A673 (cell line): ENCODE results near the gene F2R. TPM values are rescaled to one million over a fixed set of nuclear protein-coding genes. Genes with fewer than 3 reads are reported as not detected.

Source experiments
- BruUV-seq: library from RNA; stranded (reverse); fragments of 400-500 nt; replicated peaks from 2 replicates; lab custom pipeline; 2021; lab: Mats Ljungman, UMichigan
- CTCF ChIA-PET: fragments of 300-600 bp; sonication (Branson Sonifier 250); formaldehyde crosslinking; loops from one replicate; lab custom pipeline; 2022; ENCODE audit warnings: antibody characterized with exemption; lab: Charles Lee
- POLR2A ChIA-PET: fragments of 300-600 bp; sonication (Branson Sonifier 250); formaldehyde crosslinking; loops from one replicate; lab custom pipeline; 2022; ENCODE audit warnings: antibody characterized with exemption; ENCODE audit not compliant: low non-redundant PET; lab: Charles Lee
- DNase-seq: peaks from one replicate; pipeline ENCODE4 v3.0.0-alpha.2; 2015; ENCODE audit warnings: low spot score
- H3K27ac ChIP-seq: fragments of 200-600 bp; sonication (generic); 2 replicates; pipeline ENCODE4 v1.5.1; 2016; ENCODE audit warnings: mixed run types, low read depth, mild to moderate bottlenecking, mixed read lengths, antibody characterized with exemption, low read length; ENCODE audit not compliant: poor library complexity, severe bottlenecking
- H3K27me3 ChIP-seq: fragments of 200-600 bp; sonication (generic); replicated peaks from 2 replicates; pipeline ENCODE4 v1.6.1; 2017; ENCODE audit warnings: mixed run types, low read depth, mild to moderate bottlenecking, mixed read lengths, antibody characterized with exemption, low read length; ENCODE audit not compliant: insufficient read depth, poor library complexity
- H3K36me3 ChIP-seq: fragments of 200-600 bp; sonication (generic); 2 replicates; pipeline ENCODE4 v1.6.1; 2016; ENCODE audit warnings: mixed run types, mild to moderate bottlenecking, mixed read lengths, antibody characterized with exemption, low read length; ENCODE audit not compliant: insufficient read depth, poor library complexity, severe bottlenecking
- H3K4me1 ChIP-seq: fragments of 200-600 bp; sonication (generic); 2 replicates; pipeline ENCODE4 v1.6.1; 2017; ENCODE audit warnings: mixed run types, mild to moderate bottlenecking, mixed read lengths, antibody characterized with exemption, low read length; ENCODE audit not compliant: insufficient read depth, poor library complexity, severe bottlenecking
- H3K4me3 ChIP-seq: fragments of 200-600 bp; sonication (generic); 2 replicates; pipeline ENCODE4 v1.5.1; 2016; ENCODE audit warnings: low read depth, mixed run types, mild to moderate bottlenecking, mixed read lengths, low read length; ENCODE audit not compliant: poor library complexity, severe bottlenecking
- H3K9me3 ChIP-seq: fragments of 200-600 bp; sonication (generic); 2 replicates; pipeline ENCODE4 v1.6.1; 2016; ENCODE audit warnings: mixed run types, low read depth, mild to moderate bottlenecking, mixed read lengths, antibody characterized with exemption, low read length; ENCODE audit not compliant: poor library complexity, severe bottlenecking
- EZH2 ChIP-seq: fragments of 200-600 bp; sonication (generic); IDR thresholded peaks from 2 replicates; pipeline ENCODE4 v1.6.1; 2017; ENCODE audit warnings: borderline replicate concordance, low read depth, mild to moderate bottlenecking, mixed read lengths, antibody characterized with exemption, low read length; ENCODE audit not compliant: poor library complexity, severe bottlenecking
- intact Hi-C: fragments of 100-400 bp; cut with micrococcal nuclease; formaldehyde crosslinking; loops from one replicate; pipeline ENCODE4 v1.10.0; 2022; ENCODE audit not compliant: unreplicated experiment
- total RNA-seq: library from RNA; stranded (reverse); gene quantifications from 2 replicates; pipeline ENCODE4 v1.2.3, GENCODE V29; 2021
- TF ChIP-seq, protein P1 (sequence below): fragments of 300-800, 200-600 bp; sonication (generic); conservative IDR thresholded peaks from 2 replicates; pipeline ENCODE4 v1.5.1; 2017; ENCODE audit warnings: low read depth, mild to moderate bottlenecking, antibody characterized with exemption, low read length, moderate library complexity, mixed read lengths

The F2R gene
- total RNA-seq, 1 experiment from 2014 or later = 83.3 TPM

- DNase-seq = no peak
- CTCF ChIA-PET = no interaction called here
- Histone ChIP-seq H3K9me3 (no peaks in the 10 kb centered on the region), H3K4me1 (peaks cover 14% of the 10 kb centered on the region), H3K27me3 (no peaks in the 10 kb centered on the region), H3K4me3 (no peak overlapping the region), H3K27ac (no peak overlapping the region), H3K36me3 (no peaks in the 10 kb centered on the region)
- intact Hi-C loops = no loop called here
- BruUV-seq = no TSS peak
- TF ChIP-seq, protein P1, sequence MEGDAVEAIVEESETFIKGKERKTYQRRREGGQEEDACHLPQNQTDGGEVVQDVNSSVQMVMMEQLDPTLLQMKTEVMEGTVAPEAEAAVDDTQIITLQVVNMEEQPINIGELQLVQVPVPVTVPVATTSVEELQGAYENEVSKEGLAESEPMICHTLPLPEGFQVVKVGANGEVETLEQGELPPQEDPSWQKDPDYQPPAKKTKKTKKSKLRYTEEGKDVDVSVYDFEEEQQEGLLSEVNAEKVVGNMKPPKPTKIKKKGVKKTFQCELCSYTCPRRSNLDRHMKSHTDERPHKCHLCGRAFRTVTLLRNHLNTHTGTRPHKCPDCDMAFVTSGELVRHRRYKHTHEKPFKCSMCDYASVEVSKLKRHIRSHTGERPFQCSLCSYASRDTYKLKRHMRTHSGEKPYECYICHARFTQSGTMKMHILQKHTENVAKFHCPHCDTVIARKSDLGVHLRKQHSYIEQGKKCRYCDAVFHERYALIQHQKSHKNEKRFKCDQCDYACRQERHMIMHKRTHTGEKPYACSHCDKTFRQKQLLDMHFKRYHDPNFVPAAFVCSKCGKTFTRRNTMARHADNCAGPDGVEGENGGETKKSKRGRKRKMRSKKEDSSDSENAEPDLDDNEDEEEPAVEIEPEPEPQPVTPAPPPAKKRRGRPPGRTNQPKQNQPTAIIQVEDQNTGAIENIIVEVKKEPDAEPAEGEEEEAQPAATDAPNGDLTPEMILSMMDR = no peak
- TF ChIP-seq EZH2 = no peak
- POLR2A ChIA-PET = no interaction called here
Measured at GRCh38 chr5:76742583-76742982, 26.7 kb downstream of the F2R start.

DNA sequence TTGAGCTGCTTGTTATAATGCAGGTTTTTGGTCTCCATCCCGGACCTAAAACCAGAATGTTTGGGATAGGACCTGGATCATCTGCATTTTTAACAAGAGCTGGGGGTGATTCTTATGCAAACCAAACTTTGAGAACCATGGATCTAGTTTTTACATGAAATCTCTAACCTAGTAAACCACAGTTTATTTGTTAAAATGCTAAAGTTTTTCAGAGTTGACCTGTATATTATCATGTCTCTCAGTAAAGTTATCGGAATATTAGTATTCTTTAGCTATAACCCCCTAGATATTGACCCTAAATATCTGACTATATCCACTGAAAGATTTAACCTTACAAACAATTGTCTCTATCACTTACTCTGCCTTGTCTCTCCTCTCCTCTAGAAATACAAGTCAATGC lies 28.7 kb downstream of the F2R start:
- Histone ChIP-seq H3K36me3 (no peaks in the 10 kb centered on the region), H3K27ac (no peak overlapping the region), H3K27me3 (no peaks in the 10 kb centered on the region), H3K4me3 (no peak overlapping the region), H3K4me1 (no peaks in the 10 kb centered on the region), H3K9me3 (no peaks in the 10 kb centered on the region)
- ChIA-PET CTCF (interaction anchor here (0.6 kb wide), 1 partner anchor 44 kb away, joined by 3 read pairs; no protein-coding TSS in a partner anchor), POLR2A (no interaction called here)
- TF ChIP-seq, protein P1 = no peak
- TF ChIP-seq EZH2 = no peak
- intact Hi-C loops = no loop called here
- no TSS peak for BruUV-seq
- DNase-seq = no peak

GRCh38 chr5:76745670-76746069 lies 29.7 kb downstream of the F2R start:
- H3K27ac ChIP-seq = no peak overlapping the region
- intact Hi-C loops = no loop called here
- CTCF ChIA-PET = no interaction called here

More at GRCh38 chr5:76745670-76746069, 29.7 kb downstream of the F2R start:
- Histone ChIP-seq H3K27me3 (no peaks in the 10 kb centered on the region), H3K9me3 (no peaks in the 10 kb centered on the region), H3K4me1 (no peaks in the 10 kb centered on the region), H3K36me3 (no peaks in the 10 kb centered on the region), H3K4me3 (no peak overlapping the region)
- POLR2A ChIA-PET = no interaction called here
- DNase-seq = no peak
- no TSS peak for BruUV-seq
- TF ChIP-seq, protein P1 = no peak
- TF ChIP-seq EZH2 = no peak
